H9 (cell line): ENCODE results near the gene CDH5. TPM values are rescaled to one million over a fixed set of nuclear protein-coding genes. Genes with fewer than 3 reads are reported as not detected.

Source experiments
- DNase-seq: peaks from one replicate; pipeline ENCODE4 v3.0.0-alpha.2; 2017
- H2AFZ ChIP-seq: one replicate; pipeline ENCODE4 v1.6.1; 2013; ENCODE audit warnings: mild to moderate bottlenecking, low read length, control low read depth, moderate library complexity
- H2AK5ac ChIP-seq: 2 replicates; pipeline ENCODE4 v1.6.1; 2013; ENCODE audit warnings: low read length, control low read depth, mixed read lengths; ENCODE audit not compliant: insufficient read length
- H2BK120ac ChIP-seq: one replicate; pipeline ENCODE4 v1.6.1; 2013; ENCODE audit warnings: low read depth, mild to moderate bottlenecking, low read length, control low read depth, inconsistent platforms; ENCODE audit not compliant: poor library complexity, severe bottlenecking
- H2BK12ac ChIP-seq: 2 replicates; pipeline ENCODE4 v1.6.1; 2013; ENCODE audit warnings: low read length, control low read depth, mixed read lengths, low read depth; ENCODE audit not compliant: insufficient read length
- H2BK15ac ChIP-seq: 2 replicates; pipeline ENCODE4 v1.6.1; 2013; ENCODE audit warnings: low read depth, low read length, control low read depth
- H2BK20ac ChIP-seq: one replicate; pipeline ENCODE4 v1.6.1; 2013; ENCODE audit warnings: low read depth, mild to moderate bottlenecking, low read length, control low read depth, inconsistent platforms; ENCODE audit not compliant: poor library complexity, severe bottlenecking
- H2BK5ac ChIP-seq: 2 replicates; pipeline ENCODE4 v1.6.1; 2013; ENCODE audit warnings: low read length, control low read depth, mixed read lengths; ENCODE audit not compliant: insufficient read length
- H3K14ac ChIP-seq: 2 replicates; pipeline ENCODE4 v1.6.1; 2013; ENCODE audit warnings: low read length, control low read depth; ENCODE audit not compliant: insufficient read depth
- H3K18ac ChIP-seq: 2 replicates; pipeline ENCODE4 v1.6.1; 2013; ENCODE audit warnings: low read depth, mild to moderate bottlenecking, mixed read lengths, low read length, control low read depth; ENCODE audit not compliant: insufficient read length
- H3K23ac ChIP-seq: 2 replicates; pipeline ENCODE4 v1.6.1; 2013; ENCODE audit warnings: low read length, control low read depth, mixed read lengths, low read depth; ENCODE audit not compliant: insufficient read length
- H3K23me2 ChIP-seq: 2 replicates; pipeline ENCODE4 v1.6.1; 2013; ENCODE audit warnings: low read depth, mild to moderate bottlenecking, mixed read lengths, low read length, control low read depth; ENCODE audit not compliant: insufficient read length, poor library complexity, severe bottlenecking
- H3K27ac ChIP-seq: 2 replicates; pipeline ENCODE4 v1.5.1; 2013; ENCODE audit warnings: low read length, control low read depth, mixed read lengths, low read depth; ENCODE audit not compliant: insufficient read length
- H3K27me3 ChIP-seq: 2 replicates; pipeline ENCODE4 v1.6.1; 2013; ENCODE audit warnings: low read length, control low read depth, inconsistent platforms; ENCODE audit not compliant: insufficient read depth
- H3K4ac ChIP-seq: 2 replicates; pipeline ENCODE4 v1.6.1; 2013; ENCODE audit warnings: low read depth, mild to moderate bottlenecking, control low read depth, inconsistent platforms, low read length, moderate library complexity
- H3K4me1 ChIP-seq: 2 replicates; pipeline ENCODE4 v1.6.1; 2013; ENCODE audit warnings: low read length, control low read depth, inconsistent platforms; ENCODE audit not compliant: insufficient read depth
- H3K4me2 ChIP-seq: 2 replicates; pipeline ENCODE4 v1.6.1; 2013; ENCODE audit warnings: low read length, control low read depth, mixed read lengths; ENCODE audit not compliant: insufficient read length, insufficient read depth
- H3K56ac ChIP-seq: 2 replicates; pipeline ENCODE4 v1.6.1; 2013; ENCODE audit warnings: low read depth, mild to moderate bottlenecking, mixed read lengths, low read length, control low read depth; ENCODE audit not compliant: insufficient read length
- H3K79me1 ChIP-seq: 2 replicates; pipeline ENCODE4 v1.6.1; 2013; ENCODE audit warnings: low read depth, mild to moderate bottlenecking, moderate library complexity, low read length, control low read depth, inconsistent platforms; ENCODE audit not compliant: insufficient read depth, poor library complexity, severe bottlenecking
- H3K79me2 ChIP-seq: 2 replicates; pipeline ENCODE4 v1.6.1; 2013; ENCODE audit warnings: low read length, control low read depth, inconsistent platforms; ENCODE audit not compliant: insufficient read depth
- H3K9ac ChIP-seq: 2 replicates; pipeline ENCODE4 v1.6.1; 2013; ENCODE audit warnings: low read length, control low read depth, mixed read lengths; ENCODE audit not compliant: insufficient read length; ENCODE audit errors: extremely low read depth
- H3K9me3 ChIP-seq: one replicate; pipeline ENCODE4 v1.6.1; 2013; ENCODE audit warnings: low read depth, low read length, inconsistent platforms; ENCODE audit not compliant: control insufficient read depth
- H3T11ph ChIP-seq: one replicate; pipeline ENCODE4 v1.6.1; 2013; ENCODE audit warnings: mild to moderate bottlenecking, low read length, control low read depth, inconsistent platforms
- H4K20me1 ChIP-seq: one replicate; pipeline ENCODE4 v1.6.1; 2013; ENCODE audit not compliant: control insufficient read depth, insufficient read length, insufficient read depth
- H4K5ac ChIP-seq: 2 replicates; pipeline ENCODE4 v1.6.1; 2013; ENCODE audit warnings: low read depth, mild to moderate bottlenecking, mixed read lengths, low read length, control low read depth; ENCODE audit not compliant: insufficient read length
- H4K8ac ChIP-seq: replicated peaks from 2 replicates; pipeline ENCODE4 v1.6.1; 2013; ENCODE audit warnings: low read length, control low read depth, mixed read lengths, low read depth; ENCODE audit not compliant: insufficient read length
- H4K91ac ChIP-seq: 2 replicates; pipeline ENCODE4 v1.6.1; 2013; ENCODE audit warnings: low read depth, mild to moderate bottlenecking, moderate library complexity, mixed read lengths, low read length, control low read depth; ENCODE audit not compliant: insufficient read length
- H3K27ac Mint-ChIP-seq, 3 experiments: 2 replicates in 2 of 3; 3 replicates in 1 of 3; pipeline ENCODE4 v1.8.0; 2020 to 2021; ENCODE audit warnings: mixed read lengths in 3 of 3, mild to moderate bottlenecking in 1 of 3, moderate library complexity in 1 of 3
- H3K27me3 Mint-ChIP-seq: 2 replicates; pipeline ENCODE4 v1.8.0; 2021; ENCODE audit warnings: low read depth, mild to moderate bottlenecking, moderate library complexity, mixed read lengths
- H3K36me3 Mint-ChIP-seq, 3 experiments: 2 replicates in 2 of 3; 3 replicates in 1 of 3; pipeline ENCODE4 v1.8.0; 2020 to 2021; ENCODE audit warnings: low read depth in 3 of 3, mixed read lengths in 3 of 3; ENCODE audit not compliant: insufficient read depth in 1 of 3
- H3K4me1 Mint-ChIP-seq, 2 experiments: 2 replicates each; pipeline ENCODE4 v1.8.0; 2020; ENCODE audit warnings: mixed read lengths in 2 of 2
- H3K4me3 Mint-ChIP-seq, 2 experiments: 2 replicates in 1 of 2; 3 replicates in 1 of 2; pipeline ENCODE4 v1.8.0; 2020 to 2021; ENCODE audit warnings: mild to moderate bottlenecking in 2 of 2, mixed read lengths in 2 of 2, moderate library complexity in 1 of 2
- H3K9me3 Mint-ChIP-seq, 2 experiments: 2 replicates in 1 of 2; 3 replicates in 1 of 2; pipeline ENCODE4 v1.8.0; 2020; ENCODE audit warnings: mild to moderate bottlenecking in 2 of 2, mixed read lengths in 2 of 2, moderate library complexity in 1 of 2
- CTCF ChIP-seq: fragments of 200-600 bp; sonication (generic); conservative IDR thresholded peaks from 3 replicates; pipeline ENCODE4 v1.8.0; 2021; ENCODE audit warnings: antibody characterized with exemption, mild to moderate bottlenecking
- WGBS: extraction: QIAGEN DNeasy Blood & Tissue Kit; methylation state at CpG from one replicate; pipeline ENCODE4 v1.1.7; 2013; ENCODE audit warnings: missing lambda C conversion rate, low lambda C conversion rate, mixed read lengths; ENCODE audit not compliant: insufficient read length; ENCODE audit errors: extremely low coverage; 5-methylcytosine and 5-hydroxymethylcytosine counted together
- total RNA-seq: library from RNA; stranded (reverse); gene quantifications from 2 replicates; pipeline ENCODE4 v1.2.1, GENCODE V29; 2021

Gene CDH5
- total RNA-seq, 1 experiment from 2014 or later = 0.20 TPM

- H2AFZ ChIP-seq = no peak overlapping the region
- H3K4ac ChIP-seq = no peak overlapping the region
- DNase-seq = no peak
- H3K9me3 ChIP-seq = no peaks in the 10 kb centered on the region
- TF ChIP-seq CTCF = no peak
- Mint-ChIP-seq H3K4me3 (no peak overlapping the region), H3K4me1 (peaks cover 7 to 22% of the 10 kb centered on the region in 2 experiments), H3K9me3 (no peaks in the 10 kb centered on the region), H3K27me3 (peaks cover 39% of the 10 kb centered on the region), H3K36me3 (no peaks in the 10 kb centered on the region), H3K27ac (no peak overlapping the region)
- no peak overlapping the region for H4K91ac ChIP-seq
- H4K8ac ChIP-seq = no peak overlapping the region
- H3K27ac ChIP-seq = no peak overlapping the region
- H2BK15ac ChIP-seq = no peak overlapping the region
- H3K79me2 ChIP-seq = no peaks in the 10 kb centered on the region
- H2BK5ac ChIP-seq = no peak overlapping the region
- H2BK120ac ChIP-seq = no peak overlapping the region
- no peak overlapping the region for H2AK5ac ChIP-seq
- no peak overlapping the region for H2BK20ac ChIP-seq
- no peak overlapping the region for H4K5ac ChIP-seq
- H3T11ph ChIP-seq = no peak overlapping the region
- H3K18ac ChIP-seq = no peak overlapping the region
- no peak overlapping the region for H3K14ac ChIP-seq
- H3K23me2 ChIP-seq = no peaks in the 10 kb centered on the region
- WGBS = no CpG with 5 or more reads among the region's 5 CpGs
- peaks cover 3% of the 10 kb centered on the region; the same call in 1 of the 2 replicates for H3K4me1 ChIP-seq
- no peaks in the 10 kb centered on the region for H3K79me1 ChIP-seq
- no peak overlapping the region for H2BK12ac ChIP-seq
- H4K20me1 ChIP-seq = no peaks in the 10 kb centered on the region
- H3K23ac ChIP-seq = no peak overlapping the region
- no peak overlapping the region for H3K4me2 ChIP-seq
- no peak overlapping the region for H3K56ac ChIP-seq
- H3K27me3 ChIP-seq = no peaks in the 10 kb centered on the region
- no peak overlapping the region for H3K9ac ChIP-seq
Measured at GRCh38 chr16:66353055-66353454, 13.4 kb upstream of the CDH5 start.
